SU-DHL-6 (cell line): ENCODE results near the gene FOXO6.

Experiments
- CTCF ChIP-seq: fragments of 200-600 bp; sonication (generic); IDR thresholded peaks from one replicate; pipeline ENCODE4 v1.5.1; 2017; ENCODE audit warnings: antibody characterized with exemption, mild to moderate bottlenecking, low read length, moderate library complexity; ENCODE audit not compliant: insufficient read depth, poor library complexity, severe bottlenecking
- EZH2phosphoT487 ChIP-seq: fragments of 200-600 bp; sonication (generic), shearing (Covaris generic); conservative IDR thresholded peaks from 2 replicates; pipeline ENCODE4 v1.6.1; 2018; ENCODE audit warnings: mild to moderate bottlenecking, antibody characterized with exemption, low read length, moderate library complexity, mixed read lengths

- TF ChIP-seq EZH2phosphoT487 (no peak), CTCF (no peak)
Measured at GRCh38 chr1:41315146-41315822, 46.0 kb upstream of the FOXO6 start.
